BLaER1 (cell line): ENCODE measurements around the gene TRIM29.

Experiments used
- H3K27ac ChIP-seq: shearing (Covaris generic); formaldehyde crosslinking; 2 replicates; pipeline ENCODE4 v1.8.1; 2022
- H3K27me3 ChIP-seq: shearing (Covaris generic); formaldehyde crosslinking; 2 replicates; pipeline ENCODE4 v1.8.1; 2022
- H3K36me3 ChIP-seq: shearing (Covaris generic); formaldehyde crosslinking; 2 replicates; pipeline ENCODE4 v1.8.1; 2022
- H3K4me1 ChIP-seq: shearing (Covaris generic); formaldehyde crosslinking; 2 replicates; pipeline ENCODE4 v1.8.1; 2022
- H3K4me2 ChIP-seq: shearing (Covaris generic); formaldehyde crosslinking; 2 replicates; pipeline ENCODE4 v1.8.1; 2022
- H3K4me3 ChIP-seq: shearing (Covaris generic); formaldehyde crosslinking; 2 replicates; pipeline ENCODE4 v1.8.1; 2022
- H3K9ac ChIP-seq: shearing (Covaris generic); formaldehyde crosslinking; 2 replicates; pipeline ENCODE4 v1.8.1; 2022
- H3K9me3 ChIP-seq: shearing (Covaris generic); formaldehyde crosslinking; 2 replicates; pipeline ENCODE4 v1.8.1; 2022
- H4K20me1 ChIP-seq: shearing (Covaris generic); formaldehyde crosslinking; 2 replicates; pipeline ENCODE4 v1.8.1; 2022
- Cebpa-rat ChIP-seq: shearing (Covaris generic); IDR thresholded peaks from 2 replicates; pipeline ENCODE4 v1.8.1; 2022

TRIM29 gene

DNA sequence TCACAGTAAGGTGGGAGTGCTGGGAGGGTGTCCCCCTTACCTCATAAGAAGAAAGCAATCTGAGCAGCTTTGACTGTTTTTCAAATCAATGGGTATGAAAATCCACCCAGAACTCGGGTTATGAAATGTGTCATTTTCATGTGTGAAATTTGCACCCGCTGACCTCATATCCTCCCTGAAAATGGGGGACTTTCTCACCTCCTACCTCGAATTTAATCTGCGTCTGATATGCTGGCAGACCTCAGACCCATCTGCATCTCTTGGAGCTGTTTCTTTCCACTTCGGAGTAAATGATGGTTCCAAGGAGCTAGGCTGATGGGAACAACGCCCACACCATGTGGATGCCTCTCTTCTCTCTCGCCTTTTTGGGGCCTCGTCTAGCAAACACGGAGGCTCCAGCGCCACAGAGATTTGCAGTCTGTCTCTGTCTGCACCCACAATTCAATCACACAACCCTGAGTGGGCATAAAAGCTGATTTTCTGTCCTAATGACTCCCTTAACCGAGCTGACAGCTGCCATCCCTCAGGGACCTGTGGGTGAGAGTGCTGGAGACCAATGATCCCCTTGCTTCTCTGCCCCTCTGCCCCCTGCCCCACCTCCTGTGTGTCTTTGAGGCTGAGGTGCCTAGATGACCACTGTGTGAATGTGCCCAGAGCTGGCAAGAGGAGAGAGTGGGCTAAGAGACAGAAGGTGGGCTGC is 71.0 kb downstream of the TRIM29 start:
- H3K27ac ChIP-seq: 0 out of 2 replicates have a peak overlapping the region, but pooled peaks have one; percentile 22
- no peak for TF ChIP-seq Cebpa-rat
- no peaks in the 10 kb centered on the region for H3K36me3 ChIP-seq
- H3K4me2 ChIP-seq: peak overlapping the region; percentile 33
- H3K9ac ChIP-seq: no peak overlapping the region
- no peak overlapping the region for H3K4me3 ChIP-seq
- H3K9me3 ChIP-seq: no peaks in the 10 kb centered on the region
- H3K27me3 ChIP-seq: no peaks in the 10 kb centered on the region
- peaks cover 38% of the 10 kb centered on the region for H3K4me1 ChIP-seq
- no peaks in the 10 kb centered on the region for H4K20me1 ChIP-seq

DNA sequence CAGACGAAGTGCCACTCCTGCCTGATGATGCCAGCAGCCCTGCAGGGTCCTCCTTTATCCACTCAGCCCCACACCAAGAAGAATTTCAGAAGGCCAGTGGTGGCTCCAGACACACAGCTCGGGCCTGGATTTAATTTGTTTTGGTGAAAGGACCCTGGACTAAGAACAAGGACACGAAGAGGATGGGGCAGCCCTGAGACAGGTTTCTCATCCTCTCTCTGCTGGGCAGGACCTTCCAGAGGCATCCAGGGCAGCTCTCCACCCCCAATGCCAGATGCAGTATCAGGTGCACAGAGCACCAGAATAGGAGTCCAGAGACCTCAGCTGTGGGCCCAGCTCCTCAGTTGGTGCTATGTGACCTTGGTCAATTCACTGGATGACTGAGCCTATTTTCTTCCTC is 72.0 kb downstream of the TRIM29 start:
- no peaks in the 10 kb centered on the region for H3K27me3 ChIP-seq
- no peak for TF ChIP-seq Cebpa-rat
- H3K4me2 ChIP-seq: peak overlapping the region; percentile 26; the same call in 1 of the 2 replicates
- H4K20me1 ChIP-seq: no peaks in the 10 kb centered on the region
- no peak overlapping the region for H3K9ac ChIP-seq
- no peak overlapping the region for H3K27ac ChIP-seq
- H3K4me3 ChIP-seq: no peak overlapping the region
- no peaks in the 10 kb centered on the region for H3K36me3 ChIP-seq
- H3K9me3 ChIP-seq: no peaks in the 10 kb centered on the region
- peaks cover 31% of the 10 kb centered on the region for H3K4me1 ChIP-seq

DNA sequence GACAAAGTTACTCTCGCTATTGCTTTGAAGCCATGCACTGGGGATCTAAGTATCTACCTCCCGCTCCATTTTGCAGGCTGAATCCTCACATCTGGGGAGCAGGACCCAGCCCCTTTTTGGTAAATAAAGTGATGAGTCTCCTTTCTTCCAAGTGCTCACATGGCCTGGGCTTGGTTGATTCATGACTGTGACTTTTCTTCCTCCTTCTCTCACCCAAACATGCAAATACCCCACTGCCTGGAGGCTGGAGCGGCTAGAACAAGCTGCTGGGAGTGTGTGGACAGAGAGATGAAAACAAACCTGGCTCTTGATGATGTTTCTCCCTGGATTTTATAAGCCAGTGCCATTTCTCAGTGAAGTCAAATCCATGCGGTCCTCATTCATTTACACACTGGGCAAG is 72.7 kb downstream of the TRIM29 start:
- TF ChIP-seq Cebpa-rat: no peak
- Histone ChIP-seq H3K4me1 (peaks cover 31% of the 10 kb centered on the region), H3K4me2 (no peak overlapping the region), H3K4me3 (no peak overlapping the region), H4K20me1 (no peaks in the 10 kb centered on the region), H3K27ac (no peak overlapping the region), H3K9ac (no peak overlapping the region), H3K36me3 (no peaks in the 10 kb centered on the region), H3K27me3 (no peaks in the 10 kb centered on the region), H3K9me3 (no peaks in the 10 kb centered on the region)

DNA sequence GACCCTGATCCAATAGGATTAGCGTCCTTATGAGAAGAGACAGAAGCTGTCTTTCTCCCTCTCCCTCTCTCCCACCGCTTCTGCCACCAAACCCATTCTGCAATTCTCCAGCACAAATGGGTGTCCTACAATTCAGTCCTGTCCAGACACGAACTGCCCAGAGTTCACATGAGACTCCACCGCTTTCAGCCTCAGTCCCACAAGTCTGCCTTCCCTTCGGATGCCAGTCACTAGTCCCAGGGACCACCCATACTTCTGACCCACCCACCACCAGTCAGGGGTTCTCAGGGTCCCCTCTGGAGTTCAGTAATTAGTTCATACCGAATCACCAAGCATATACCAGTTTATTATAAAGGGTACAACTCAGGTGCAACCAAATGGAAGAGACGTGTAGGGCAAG is 73.6 kb downstream of the TRIM29 start:
- Histone ChIP-seq H3K27me3 (no peaks in the 10 kb centered on the region), H3K4me3 (no peak overlapping the region), H3K4me2 (no peak overlapping the region), H3K4me1 (peaks cover 31% of the 10 kb centered on the region), H3K27ac (no peak overlapping the region), H3K36me3 (no peaks in the 10 kb centered on the region), H3K9ac (no peak overlapping the region), H3K9me3 (no peaks in the 10 kb centered on the region), H4K20me1 (no peaks in the 10 kb centered on the region)
- no peak for TF ChIP-seq Cebpa-rat

DNA sequence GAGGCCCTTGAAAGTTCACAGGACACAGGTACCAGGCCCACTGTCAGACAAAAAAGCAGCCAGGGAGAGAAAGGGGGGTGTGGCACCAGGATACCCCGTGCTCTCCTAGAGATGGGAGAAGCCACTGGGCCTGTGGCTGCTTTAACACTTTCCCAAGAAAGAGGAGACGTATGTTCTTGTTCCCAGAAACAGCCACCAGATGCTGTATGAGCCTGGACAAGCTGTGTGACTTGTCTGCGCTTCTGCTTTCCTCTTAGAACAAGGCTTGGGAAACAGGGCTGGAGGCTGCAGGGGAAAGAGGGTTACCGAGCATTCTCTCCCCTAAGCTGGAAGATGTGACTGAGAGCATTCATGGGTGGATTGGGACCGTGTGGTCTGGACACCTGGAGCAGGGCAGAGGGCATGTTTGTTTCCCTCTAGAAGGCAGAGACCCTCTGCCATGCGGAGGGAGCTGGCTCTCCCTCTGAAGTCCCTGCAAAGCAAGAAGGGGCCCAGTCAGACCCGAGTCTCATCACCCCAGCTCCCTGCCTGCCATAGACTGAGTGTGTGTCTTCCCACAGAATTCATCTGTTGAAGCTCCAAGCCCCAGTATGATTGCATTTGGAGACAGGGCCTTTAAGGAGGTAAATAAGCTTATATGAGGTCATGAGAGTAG is 74.1 kb downstream of the TRIM29 start:
- TF ChIP-seq Cebpa-rat: no peak
- Histone ChIP-seq H3K36me3 (no peaks in the 10 kb centered on the region), H3K4me2 (no peak overlapping the region), H3K4me3 (no peak overlapping the region), H3K9me3 (no peaks in the 10 kb centered on the region), H4K20me1 (no peaks in the 10 kb centered on the region), H3K4me1 (peaks cover 31% of the 10 kb centered on the region), H3K27ac (no peak overlapping the region), H3K9ac (no peak overlapping the region), H3K27me3 (no peaks in the 10 kb centered on the region)

DNA sequence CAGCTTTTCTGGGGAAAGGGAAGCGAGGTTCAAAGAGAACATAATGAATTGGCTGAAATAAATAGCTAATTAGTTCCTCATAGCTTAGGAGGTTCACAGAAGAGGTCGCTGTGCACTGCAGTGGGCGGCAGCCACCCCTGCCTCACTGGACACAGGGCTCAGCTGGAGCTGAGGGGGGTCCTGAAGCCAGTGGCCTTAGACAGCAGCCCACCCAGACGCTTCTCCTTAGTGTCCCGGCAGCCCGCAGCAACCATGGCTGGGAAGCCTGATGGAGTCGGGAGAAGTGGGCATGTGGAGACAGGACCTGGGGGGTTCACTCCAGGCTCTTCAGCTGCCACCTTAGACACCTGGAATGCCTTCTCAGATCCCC is 75.4 kb downstream of the TRIM29 start:
- Histone ChIP-seq H3K36me3 (no peaks in the 10 kb centered on the region), H3K27ac (no peak overlapping the region), H3K9me3 (no peaks in the 10 kb centered on the region), H4K20me1 (no peaks in the 10 kb centered on the region), H3K9ac (no peak overlapping the region), H3K4me3 (no peak overlapping the region), H3K4me1 (peaks cover 19% of the 10 kb centered on the region), H3K27me3 (no peaks in the 10 kb centered on the region), H3K4me2 (no peak overlapping the region)
- no peak for TF ChIP-seq Cebpa-rat

DNA sequence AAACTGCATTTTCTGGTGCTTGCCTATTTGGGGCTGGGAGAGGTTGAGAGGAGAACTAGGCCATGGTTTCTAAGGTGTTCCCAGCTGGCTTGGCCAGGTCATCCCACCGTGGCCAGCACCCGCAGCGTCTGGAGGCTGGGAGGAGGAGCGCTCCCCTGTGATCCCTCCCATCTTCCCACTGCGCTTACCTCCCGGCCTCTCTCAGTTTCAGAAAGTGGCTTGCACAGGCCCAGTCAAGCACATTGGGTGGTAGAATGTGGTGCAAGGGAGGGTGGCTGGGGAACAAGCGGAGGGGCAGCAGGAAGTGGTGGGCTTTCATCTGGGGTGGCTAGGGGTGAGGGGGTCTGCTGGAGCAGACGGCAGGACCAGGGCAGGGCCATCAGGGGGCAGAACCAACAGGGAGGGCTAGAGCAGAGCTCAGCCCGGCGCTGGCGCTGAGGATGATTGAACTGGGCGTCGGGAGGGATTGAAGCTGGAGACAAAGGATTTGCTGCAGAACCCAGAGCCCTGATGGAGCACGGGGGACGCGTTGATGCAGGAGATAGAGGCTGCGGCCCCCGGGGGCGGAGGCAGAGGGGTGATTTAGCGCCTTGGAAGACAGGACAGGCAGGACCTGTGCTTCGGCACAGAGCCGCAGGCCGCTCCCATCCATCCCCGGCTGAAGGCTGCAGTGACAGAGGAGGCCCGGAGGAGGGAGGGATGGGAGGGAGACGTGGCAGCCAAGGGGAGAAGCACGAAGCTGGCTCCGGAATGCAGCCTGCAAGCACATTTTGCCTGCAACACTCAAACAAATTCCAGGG is 76.0 kb downstream of the TRIM29 start:
- no peak overlapping the region for H3K9ac ChIP-seq
- no peak for TF ChIP-seq Cebpa-rat
- peaks cover 13% of the 10 kb centered on the region for H3K4me1 ChIP-seq
- H3K36me3 ChIP-seq: no peaks in the 10 kb centered on the region
- H4K20me1 ChIP-seq: no peaks in the 10 kb centered on the region
- no peak overlapping the region for H3K4me3 ChIP-seq
- H3K4me2 ChIP-seq: no peak overlapping the region
- H3K27me3 ChIP-seq: no peaks in the 10 kb centered on the region
- H3K27ac ChIP-seq: no peak overlapping the region
- no peaks in the 10 kb centered on the region for H3K9me3 ChIP-seq
